ENCODE results near the gene BPIFB2. TPM values are rescaled to one million over a fixed set of nuclear protein-coding genes. Genes with fewer than 3 reads are reported as not detected.

BPIFB2 gene
- total and polyA plus RNA-seq, 9 donors = 0.26 TPM; not detected in 8

- no peak overlapping the region for H3K4me3 ChIP-seq
- no peaks in the 10 kb centered on the region for H3K9me3 ChIP-seq
- WGBS, 3 donors = 68 to 79% (median 68%) methylated on average over 6 of the region's 6 CpGs
- no peak for TF ChIP-seq CTCF (IDR thresholded peaks at IDR 0.05)
- no peak for TF ChIP-seq POLR2A (IDR thresholded peaks at IDR 0.05)
- TF ChIP-seq EP300 (IDR thresholded peaks at IDR 0.05) = no peak
- DNase-seq = no peak
- intact Hi-C loops (cut with DNase I) = no loop called here
- no peak overlapping the region for H3K27ac ChIP-seq
- H3K27me3 ChIP-seq = no peaks in the 10 kb centered on the region
- H3K4me1 ChIP-seq (ENCODE audit: insufficient read depth) = no peaks in the 10 kb centered on the region
- H3K36me3 ChIP-seq = no peaks in the 10 kb centered on the region
These were observed 23.1 kb downstream of the BPIFB2 start for GRCh38 chr20:33030569-33030968.

- WGBS, 3 donors = 86 to 87% (median 87%) methylated on average over 8 to 10 of the region's 10 CpGs
- intact Hi-C loops (cut with DNase I) = no loop called here
- no peaks in the 10 kb centered on the region for H3K36me3 ChIP-seq
- no peak for TF ChIP-seq EP300 (IDR thresholded peaks at IDR 0.05)
- no peak for TF ChIP-seq CTCF (IDR thresholded peaks at IDR 0.05)
- no peak for TF ChIP-seq POLR2A (IDR thresholded peaks at IDR 0.05)
- no peak for DNase-seq
- H3K4me1 ChIP-seq (ENCODE audit: insufficient read depth) = no peaks in the 10 kb centered on the region
- H3K27me3 ChIP-seq = no peaks in the 10 kb centered on the region
- no peak within 1 kb of the TSS for H3K27ac ChIP-seq
- H3K9me3 ChIP-seq = no peaks in the 10 kb centered on the region
- H3K4me3 ChIP-seq = no peak within 1 kb of the TSS
These were observed 24.0 kb downstream of the BPIFB2 start, which contains the start of gene BPIFB6 for GRCh38 chr20:33031531-33031930. Gene BPIFB6 (plus strand): TSS chr20:33031648. CDS start chr20:33031648, 0 bp downstream.

- no peak for DNase-seq
- no peaks in the 10 kb centered on the region for H3K4me1 ChIP-seq (ENCODE audit: insufficient read depth)
- intact Hi-C loops (cut with DNase I) = no loop called here
- no peaks in the 10 kb centered on the region for H3K9me3 ChIP-seq
- TF ChIP-seq EP300 (IDR thresholded peaks at IDR 0.05) (no peak), CTCF (IDR thresholded peaks at IDR 0.05) (no peak), POLR2A (IDR thresholded peaks at IDR 0.05) (no peak)
- H3K36me3 ChIP-seq = no peaks in the 10 kb centered on the region
- H3K27me3 ChIP-seq = no peaks in the 10 kb centered on the region
- no peak overlapping the region for H3K27ac ChIP-seq
- H3K4me3 ChIP-seq = no peak overlapping the region
- 72 to 76% (median 75%) methylated on average over 6 of the region's 6 CpGs for WGBS, 3 donors
These were observed 25.1 kb downstream of the BPIFB2 start for GRCh38 chr20:33032555-33032954.

- H3K27ac ChIP-seq = no peak overlapping the region
- H3K36me3 ChIP-seq = no peaks in the 10 kb centered on the region
- WGBS, 3 donors = 68 to 80% (median 75%) methylated on average over 5 of the region's 5 CpGs
- no peaks in the 10 kb centered on the region for H3K9me3 ChIP-seq
- DNase-seq = no peak
- intact Hi-C loops (cut with DNase I) = no loop called here
- TF ChIP-seq CTCF (IDR thresholded peaks at IDR 0.05) (no peak), EP300 (IDR thresholded peaks at IDR 0.05) (no peak), POLR2A (IDR thresholded peaks at IDR 0.05) (no peak)
- no peaks in the 10 kb centered on the region for H3K4me1 ChIP-seq (ENCODE audit: insufficient read depth)
- H3K4me3 ChIP-seq = no peak overlapping the region
- H3K27me3 ChIP-seq = no peaks in the 10 kb centered on the region
These were observed 25.9 kb downstream of the BPIFB2 start for GRCh38 chr20:33033381-33033780.
